ENCODE results near the gene LAMA2.

DNA sequence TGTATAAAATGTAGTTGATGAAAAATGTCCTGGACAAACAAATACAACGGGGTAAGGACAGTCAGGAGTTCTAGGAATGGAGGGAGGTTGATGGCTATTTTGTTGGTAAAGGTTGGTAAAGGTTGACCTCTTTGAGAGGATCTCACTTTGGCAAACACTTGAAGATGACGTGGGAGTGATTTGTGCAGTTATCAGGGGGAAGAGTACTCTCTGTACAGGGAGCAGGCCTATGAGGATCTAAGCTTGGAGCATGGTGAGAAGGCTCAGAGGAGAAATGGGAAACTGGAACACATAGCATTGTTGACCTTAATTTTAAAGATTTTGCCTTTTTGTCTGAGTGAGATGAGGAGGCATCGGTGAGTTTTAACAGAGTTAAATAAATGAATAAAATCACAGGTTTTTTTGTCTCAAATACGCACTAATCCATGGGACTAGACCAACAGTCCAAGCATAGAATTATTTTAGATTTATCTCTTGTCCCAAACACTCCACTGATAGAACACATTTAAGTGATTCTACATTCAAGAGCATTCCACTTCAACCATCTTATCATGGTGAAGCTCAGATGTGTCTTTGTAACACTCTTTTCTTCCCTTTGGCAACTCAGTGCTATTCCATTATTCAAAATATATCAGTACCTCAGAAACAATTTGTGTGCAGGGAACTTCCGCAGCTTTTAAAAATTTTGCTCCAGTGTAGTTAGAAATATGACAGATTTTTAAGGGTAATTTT lies 5.7 kb downstream of the LAMA2 start:
- TF ChIP-seq CEBPB (IDR thresholded peaks at IDR 0.05; ENCODE audit: low read depth) (no peak), SRF (IDR thresholded peaks at IDR 0.05; ENCODE audit: low read depth) (no peak), EZH2 (IDR thresholded peaks at IDR 0.05) (no peak), POLR2A (IDR thresholded peaks at IDR 0.05; ENCODE audit: borderline replicate concordance, extremely low read depth, insufficient read depth, insufficient read length) (no peak), POLR2AphosphoS5 (IDR thresholded peaks at IDR 0.05; ENCODE audit: low read depth, low read length) (no peak), SIN3A (IDR thresholded peaks at IDR 0.05; ENCODE audit: low read depth) (no peak), TCF7L2 (IDR thresholded peaks at IDR 0.05; ENCODE audit: borderline replicate concordance, extremely low read depth, insufficient read depth, insufficient read length) (no peak), EZH2phosphoT487 (IDR thresholded peaks at IDR 0.05; ENCODE audit: borderline replicate concordance) (no peak), REST (IDR thresholded peaks at IDR 0.05; ENCODE audit: low read depth) (no peak), RAD21 (IDR thresholded peaks at IDR 0.05; ENCODE audit: low read depth) (no peak), SP1 (IDR thresholded peaks at IDR 0.05; ENCODE audit: low read depth) (no peak)
- TF ChIP-seq, protein P1, sequence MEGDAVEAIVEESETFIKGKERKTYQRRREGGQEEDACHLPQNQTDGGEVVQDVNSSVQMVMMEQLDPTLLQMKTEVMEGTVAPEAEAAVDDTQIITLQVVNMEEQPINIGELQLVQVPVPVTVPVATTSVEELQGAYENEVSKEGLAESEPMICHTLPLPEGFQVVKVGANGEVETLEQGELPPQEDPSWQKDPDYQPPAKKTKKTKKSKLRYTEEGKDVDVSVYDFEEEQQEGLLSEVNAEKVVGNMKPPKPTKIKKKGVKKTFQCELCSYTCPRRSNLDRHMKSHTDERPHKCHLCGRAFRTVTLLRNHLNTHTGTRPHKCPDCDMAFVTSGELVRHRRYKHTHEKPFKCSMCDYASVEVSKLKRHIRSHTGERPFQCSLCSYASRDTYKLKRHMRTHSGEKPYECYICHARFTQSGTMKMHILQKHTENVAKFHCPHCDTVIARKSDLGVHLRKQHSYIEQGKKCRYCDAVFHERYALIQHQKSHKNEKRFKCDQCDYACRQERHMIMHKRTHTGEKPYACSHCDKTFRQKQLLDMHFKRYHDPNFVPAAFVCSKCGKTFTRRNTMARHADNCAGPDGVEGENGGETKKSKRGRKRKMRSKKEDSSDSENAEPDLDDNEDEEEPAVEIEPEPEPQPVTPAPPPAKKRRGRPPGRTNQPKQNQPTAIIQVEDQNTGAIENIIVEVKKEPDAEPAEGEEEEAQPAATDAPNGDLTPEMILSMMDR (IDR thresholded peaks at IDR 0.05 in 2 of 3, conservative IDR thresholded peaks at IDR 0.05 in 1 of 3; ENCODE audit: borderline replicate concordance in 1 of 3, insufficient read depth in 1 of 3, low read depth in 2 of 3, low read length in 2 of 3): no peak
- TF ChIP-seq, protein P2, sequence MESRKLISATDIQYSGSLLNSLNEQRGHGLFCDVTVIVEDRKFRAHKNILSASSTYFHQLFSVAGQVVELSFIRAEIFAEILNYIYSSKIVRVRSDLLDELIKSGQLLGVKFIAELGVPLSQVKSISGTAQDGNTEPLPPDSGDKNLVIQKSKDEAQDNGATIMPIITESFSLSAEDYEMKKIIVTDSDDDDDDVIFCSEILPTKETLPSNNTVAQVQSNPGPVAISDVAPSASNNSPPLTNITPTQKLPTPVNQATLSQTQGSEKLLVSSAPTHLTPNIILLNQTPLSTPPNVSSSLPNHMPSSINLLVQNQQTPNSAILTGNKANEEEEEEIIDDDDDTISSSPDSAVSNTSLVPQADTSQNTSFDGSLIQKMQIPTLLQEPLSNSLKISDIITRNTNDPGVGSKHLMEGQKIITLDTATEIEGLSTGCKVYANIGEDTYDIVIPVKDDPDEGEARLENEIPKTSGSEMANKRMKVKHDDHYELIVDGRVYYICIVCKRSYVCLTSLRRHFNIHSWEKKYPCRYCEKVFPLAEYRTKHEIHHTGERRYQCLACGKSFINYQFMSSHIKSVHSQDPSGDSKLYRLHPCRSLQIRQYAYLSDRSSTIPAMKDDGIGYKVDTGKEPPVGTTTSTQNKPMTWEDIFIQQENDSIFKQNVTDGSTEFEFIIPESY (IDR thresholded peaks at IDR 0.05; ENCODE audit: extremely low read depth, insufficient replicate concordance, low read length): no peak
- TF ChIP-seq, protein P3, sequence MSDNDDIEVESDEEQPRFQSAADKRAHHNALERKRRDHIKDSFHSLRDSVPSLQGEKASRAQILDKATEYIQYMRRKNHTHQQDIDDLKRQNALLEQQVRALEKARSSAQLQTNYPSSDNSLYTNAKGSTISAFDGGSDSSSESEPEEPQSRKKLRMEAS (IDR thresholded peaks at IDR 0.05): no peak
